Measurements from ENCODE around the gene MITF. TPM values are rescaled to one million over a fixed set of nuclear protein-coding genes. Genes with fewer than 3 reads are reported as not detected.

MITF gene
- total and polyA plus RNA-seq, 8 donors: 3.5 to 61.3 (median 15.5) TPM

DNA sequence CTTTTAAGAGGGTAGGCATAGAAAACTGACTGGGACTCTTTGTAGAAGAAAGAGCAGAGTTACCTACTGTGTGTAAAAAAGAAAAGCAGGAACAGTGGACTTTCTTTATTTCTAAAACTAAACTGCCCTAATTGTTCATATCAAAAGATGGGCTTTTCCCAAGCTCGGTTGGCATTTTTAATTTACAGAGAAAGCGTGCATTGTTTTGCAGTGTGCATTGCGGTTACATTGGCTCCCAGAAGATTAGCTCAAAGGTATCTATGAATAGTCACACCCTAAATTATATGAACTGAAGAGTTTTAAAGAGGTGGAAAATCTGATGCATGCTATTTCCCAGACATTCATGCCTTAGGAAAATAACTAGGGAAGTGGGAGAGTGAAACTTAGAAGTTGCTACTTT, 36.5 kb downstream of the MITF start:
- DNase-seq: no peak
- Histone ChIP-seq H3K9me3 (no peaks in the 10 kb centered on the region), H3K4me1 (peaks cover 0 to 32% (median 10%) of the 10 kb centered on the region in 4 donors), H3K4me3 (no peak overlapping the region), H3K36me3 (no peaks in the 10 kb centered on the region), H3K27me3 (no peaks in the 10 kb centered on the region), H3K27ac (no peak overlapping the region)
- TF ChIP-seq, protein P1, sequence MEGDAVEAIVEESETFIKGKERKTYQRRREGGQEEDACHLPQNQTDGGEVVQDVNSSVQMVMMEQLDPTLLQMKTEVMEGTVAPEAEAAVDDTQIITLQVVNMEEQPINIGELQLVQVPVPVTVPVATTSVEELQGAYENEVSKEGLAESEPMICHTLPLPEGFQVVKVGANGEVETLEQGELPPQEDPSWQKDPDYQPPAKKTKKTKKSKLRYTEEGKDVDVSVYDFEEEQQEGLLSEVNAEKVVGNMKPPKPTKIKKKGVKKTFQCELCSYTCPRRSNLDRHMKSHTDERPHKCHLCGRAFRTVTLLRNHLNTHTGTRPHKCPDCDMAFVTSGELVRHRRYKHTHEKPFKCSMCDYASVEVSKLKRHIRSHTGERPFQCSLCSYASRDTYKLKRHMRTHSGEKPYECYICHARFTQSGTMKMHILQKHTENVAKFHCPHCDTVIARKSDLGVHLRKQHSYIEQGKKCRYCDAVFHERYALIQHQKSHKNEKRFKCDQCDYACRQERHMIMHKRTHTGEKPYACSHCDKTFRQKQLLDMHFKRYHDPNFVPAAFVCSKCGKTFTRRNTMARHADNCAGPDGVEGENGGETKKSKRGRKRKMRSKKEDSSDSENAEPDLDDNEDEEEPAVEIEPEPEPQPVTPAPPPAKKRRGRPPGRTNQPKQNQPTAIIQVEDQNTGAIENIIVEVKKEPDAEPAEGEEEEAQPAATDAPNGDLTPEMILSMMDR (IDR thresholded peaks at IDR 0.05): no peak
- intact Hi-C loops (cut with DNase I; ENCODE audit: low total_unique reads): no loop called here
- 90 to 98% (median 95%) methylated on average over 3 of the region's 3 CpGs for WGBS, 5 donors

DNA sequence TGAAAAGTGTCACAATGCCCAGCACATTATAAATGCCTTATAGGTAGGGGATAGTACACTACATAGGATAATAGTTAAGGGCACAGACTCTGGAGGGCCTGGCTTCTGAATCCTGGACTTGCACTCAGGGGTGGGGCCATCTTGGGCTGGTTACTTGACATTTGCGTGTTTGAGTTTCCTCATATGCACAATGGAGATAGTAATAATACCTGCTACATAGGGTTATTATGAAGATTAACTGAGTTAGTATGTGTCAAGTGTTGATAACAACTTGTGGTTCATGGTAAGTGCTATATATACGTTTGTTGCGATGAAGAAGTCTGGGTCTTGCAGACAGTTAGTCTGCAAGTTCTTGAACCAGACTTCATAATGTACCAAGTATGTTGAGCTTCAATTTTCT, 37.0 kb downstream of the MITF start:
- intact Hi-C loops (cut with DNase I; ENCODE audit: low total_unique reads): no loop called here
- Histone ChIP-seq H3K36me3 (no peaks in the 10 kb centered on the region), H3K27me3 (no peaks in the 10 kb centered on the region), H3K4me3 (no peak overlapping the region), H3K9me3 (no peaks in the 10 kb centered on the region), H3K4me1 (peaks cover 0 to 36% (median 10%) of the 10 kb centered on the region in 4 donors), H3K27ac (no peak overlapping the region)
- no peak for DNase-seq
- 87 to 100% (median 97%) methylated on average over 3 of the region's 3 CpGs for WGBS, 5 donors
- TF ChIP-seq, protein P1 (IDR thresholded peaks at IDR 0.05): no peak
- no peak for TF ChIP-seq EP300 (IDR thresholded peaks at IDR 0.05)
- TF ChIP-seq POLR2A (IDR thresholded peaks at IDR 0.05): no peak
- TF ChIP-seq POLR2AphosphoS5 (IDR thresholded peaks at IDR 0.05): no peak

- no peak for DNase-seq
Measured at GRCh38 chr3:69776920-69777581, 37.8 kb downstream of the MITF start.

DNA sequence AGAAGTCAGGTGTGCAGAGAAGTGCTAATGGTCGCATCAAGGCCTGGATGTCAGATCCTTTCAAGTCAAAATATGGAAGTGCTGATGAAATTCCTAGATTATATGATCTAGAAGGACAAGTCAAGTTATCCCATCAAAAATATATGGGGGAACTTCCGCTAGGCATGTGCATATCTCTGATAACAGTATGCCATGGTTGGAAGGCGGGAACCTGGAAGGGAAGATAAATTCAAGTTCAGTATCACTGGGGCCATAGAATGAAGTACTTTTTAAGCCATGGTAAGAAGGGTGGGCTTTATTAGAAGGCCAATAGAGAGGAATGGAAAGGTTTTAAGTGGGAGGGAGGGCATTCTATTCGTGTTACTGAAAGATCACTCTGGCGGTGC, 38.3 kb downstream of the MITF start:
- H3K27ac ChIP-seq: no peak overlapping the region
- H3K36me3 ChIP-seq: no peaks in the 10 kb centered on the region
- peaks cover 0 to 39% (median 12%) of the 10 kb centered on the region in 4 donors for H3K4me1 ChIP-seq
- no peaks in the 10 kb centered on the region for H3K9me3 ChIP-seq
- no peaks in the 10 kb centered on the region for H3K27me3 ChIP-seq
- intact Hi-C loops (cut with DNase I; ENCODE audit: low total_unique reads): no loop called here
- 91 to 95% (median 92%) methylated on average over 5 of the region's 5 CpGs for WGBS, 5 donors
- H3K4me3 ChIP-seq: no peak overlapping the region
- DNase-seq: no peak
- TF ChIP-seq POLR2A (IDR thresholded peaks at IDR 0.05): no peak
- no peak for TF ChIP-seq POLR2AphosphoS5 (IDR thresholded peaks at IDR 0.05)
- no peak for TF ChIP-seq EP300 (IDR thresholded peaks at IDR 0.05)
- TF ChIP-seq, protein P1 (IDR thresholded peaks at IDR 0.05): no peak

More at GRCh38 chr3:69776920-69777581, 37.8 kb downstream of the MITF start:
- Histone ChIP-seq H3K27me3 (no peaks in the 10 kb centered on the region), H3K27ac (no peak overlapping the region), H3K4me1 (peaks cover 0 to 38% (median 11%) of the 10 kb centered on the region in 4 donors), H3K4me3 (no peak overlapping the region), H3K9me3 (no peaks in the 10 kb centered on the region), H3K36me3 (no peaks in the 10 kb centered on the region)
- TF ChIP-seq EP300 (IDR thresholded peaks at IDR 0.05): no peak
- TF ChIP-seq POLR2A (IDR thresholded peaks at IDR 0.05): no peak
- TF ChIP-seq, protein P1 (IDR thresholded peaks at IDR 0.05): no peak
- no peak for TF ChIP-seq POLR2AphosphoS5 (IDR thresholded peaks at IDR 0.05)
- intact Hi-C loops (cut with DNase I; ENCODE audit: low total_unique reads): no loop called here

Data from stomach (tissue), 9 donors.